LNCaP clone FGC (cell line): ENCODE data around the gene SEMA6B.

ENCODE experiments used
- DNase-seq: peaks from one replicate; pipeline ENCODE4 v3.0.0-alpha.2; 2011; ENCODE audit warnings: low read depth
- H3K4me3 ChIP-seq: 2 replicates; pipeline ENCODE4 v1.5.1; 2011; ENCODE audit warnings: mild to moderate bottlenecking, low read depth, low read length, control low read depth
- CTCF ChIP-seq: IDR thresholded peaks from 2 replicates; pipeline ENCODE4 v1.5.1; 2012; ENCODE audit warnings: mild to moderate bottlenecking; ENCODE audit not compliant: control insufficient read depth, insufficient read depth; ENCODE audit errors: extremely low read depth

Gene SEMA6B

GRCh38 chr19:4499318-4499717 is 60.2 kb downstream of the SEMA6B start:
- TF ChIP-seq CTCF: no peak
- no peak for DNase-seq
- H3K4me3 ChIP-seq: no peak overlapping the region

GRCh38 chr19:4498694-4499093 is 60.8 kb downstream of the SEMA6B start:
- H3K4me3 ChIP-seq: no peak overlapping the region
- no peak for DNase-seq
- no peak for TF ChIP-seq CTCF

GRCh38 chr19:4497770-4498389 is 61.6 kb downstream of the SEMA6B start:
- TF ChIP-seq CTCF: no peak
- H3K4me3 ChIP-seq: no peak overlapping the region
- DNase-seq: no peak

GRCh38 chr19:4496304-4496703 is 63.2 kb downstream of the SEMA6B start:
- H3K4me3 ChIP-seq: no peak overlapping the region
- no peak for DNase-seq
- no peak for TF ChIP-seq CTCF

- peak; percentile 55 for TF ChIP-seq CTCF
- no peak for DNase-seq
- H3K4me3 ChIP-seq: no peak overlapping the region
These were observed 64.0 kb downstream of the SEMA6B start for GRCh38 chr19:4495471-4495870.

GRCh38 chr19:4494691-4495064 is 64.8 kb downstream of the SEMA6B start:
- TF ChIP-seq CTCF: no peak
- H3K4me3 ChIP-seq: no peak overlapping the region
- no peak for DNase-seq
